Measurements from ENCODE around the gene PDE4DIP.
"Not testable (repeated sequence)": the region's sequence is repeated elsewhere in the genome, so short reads cannot be mapped to it uniquely, and the experiment has no call there.

The PDE4DIP gene

GRCh38 chr1:148844220-148844619, at the start of gene PDE4DIP:
PDE4DIP (plus strand) TSS chr1:148844428; CDS start chr1:148844775, 347 bp downstream.
- DNase-seq (ENCODE audit: low read depth), result not testable (repeated sequence)

- DNase-seq (ENCODE audit: low read depth), result not testable (repeated sequence)
Measured at GRCh38 chr1:148808268-148808928, 35.8 kb upstream of the PDE4DIP start.

- not testable (repeated sequence) for DNase-seq (ENCODE audit: low read depth)
Measured at GRCh38 chr1:148808929-148809283, 35.3 kb upstream of the PDE4DIP start.

- not testable (repeated sequence) for DNase-seq (ENCODE audit: low read depth)
Measured at GRCh38 chr1:148822180-148822579, 22.0 kb upstream of the PDE4DIP start.

GRCh38 chr1:148823822-148824221, 20.4 kb upstream of the PDE4DIP start:
- not testable (repeated sequence) for DNase-seq (ENCODE audit: low read depth)

GRCh38 chr1:148825029-148825428, 19.2 kb upstream of the PDE4DIP start:
- not testable (repeated sequence) for DNase-seq (ENCODE audit: low read depth)

GRCh38 chr1:148828531-148828930, 15.7 kb upstream of the PDE4DIP start:
- not testable (repeated sequence) for DNase-seq (ENCODE audit: low read depth)

- DNase-seq (ENCODE audit: low read depth), result not testable (repeated sequence)
Measured at GRCh38 chr1:148828962-148829361, 15.3 kb upstream of the PDE4DIP start.

- DNase-seq (ENCODE audit: low read depth), result not testable (repeated sequence)
Measured at GRCh38 chr1:148829365-148829764, 14.9 kb upstream of the PDE4DIP start.

- DNase-seq (ENCODE audit: low read depth), result not testable (repeated sequence)
Measured at GRCh38 chr1:148841262-148841661, 3.0 kb upstream of the PDE4DIP start.

GRCh38 chr1:148844651-148845050, 423 bp downstream of the PDE4DIP start:
- DNase-seq (ENCODE audit: low read depth), result not testable (repeated sequence)

GRCh38 chr1:148845068-148845467, 840 bp downstream of the PDE4DIP start:
- DNase-seq (ENCODE audit: low read depth), result not testable (repeated sequence)

GRCh38 chr1:148850347-148850746, 6.1 kb downstream of the PDE4DIP start:
- not testable (repeated sequence) for DNase-seq (ENCODE audit: low read depth)

- DNase-seq (ENCODE audit: low read depth), result not testable (repeated sequence)
Measured at GRCh38 chr1:148850840-148851239, 6.6 kb downstream of the PDE4DIP start.

GRCh38 chr1:148851684-148852083, 7.5 kb downstream of the PDE4DIP start:
- DNase-seq (ENCODE audit: low read depth), result not testable (repeated sequence)

- not testable (repeated sequence) for DNase-seq (ENCODE audit: low read depth)
Measured at GRCh38 chr1:148853363-148853762, 9.1 kb downstream of the PDE4DIP start.

- DNase-seq (ENCODE audit: low read depth), result not testable (repeated sequence)
Measured at GRCh38 chr1:148854063-148854462, 9.8 kb downstream of the PDE4DIP start.

- DNase-seq (ENCODE audit: low read depth), result not testable (repeated sequence)
Measured at GRCh38 chr1:148855367-148855766, 11.1 kb downstream of the PDE4DIP start.

- DNase-seq (ENCODE audit: low read depth), result not testable (repeated sequence)
Measured at GRCh38 chr1:148860049-148860448, 15.8 kb downstream of the PDE4DIP start.

GRCh38 chr1:148860579-148861259, 16.5 kb downstream of the PDE4DIP start:
- DNase-seq (ENCODE audit: low read depth), result not testable (repeated sequence)

- DNase-seq (ENCODE audit: low read depth), result not testable (repeated sequence)
Measured at GRCh38 chr1:148862590-148862989, 18.4 kb downstream of the PDE4DIP start.

GRCh38 chr1:148868924-148869633, 24.9 kb downstream of the PDE4DIP start:
- not testable (repeated sequence) for DNase-seq (ENCODE audit: low read depth)

- DNase-seq (ENCODE audit: low read depth), result not testable (repeated sequence)
Measured at GRCh38 chr1:148869634-148869961, 25.4 kb downstream of the PDE4DIP start.

Measured in GM04504 (cell line).